K562 (cell line): ENCODE data around the gene BICDL1. TPM values are rescaled to one million over a fixed set of nuclear protein-coding genes. Genes with fewer than 3 reads are reported as not detected.

Experiments used
- ATAC-seq: fragments of 200-7000 bp; cut with Tn5 transposase; 3 replicates; pipeline ENCODE4 v1.9.1; 2020; ENCODE audit warnings: moderate library complexity
- BruUV-seq: library from RNA; stranded (reverse); fragments of 400-500 nt; replicated peaks from 2 replicates; lab custom pipeline; 2021; lab: Mats Ljungman, UMichigan
- CTCF ChIA-PET: fragments of 300-600 bp; formaldehyde crosslinking; extraction: SDS; loops from one replicate; lab custom pipeline; 2021; ENCODE audit warnings: low intra/inter-chr PET ratio; lab: Yijun Ruan, JAX
- POLR2A ChIA-PET: fragments of 300-600, 350-650 bp; sonication (Branson Sonifier 250); formaldehyde crosslinking; extraction: SDS; loops from one replicate; lab custom pipeline; 2021; ENCODE audit warnings: antibody characterized with exemption, inconsistent platforms; lab: Yijun Ruan, JAX
- DNase-seq, 4 experiments: peaks; one replicate each; pipeline versions ENCODE4 v3.0.0 to v3.0.0-alpha.2; 2011 to 2018; ENCODE audit warnings: low spot score in 3 of 4, mixed read lengths in 3 of 4; ENCODE audit errors: extremely low read depth in 1 of 4
- FAIRE-seq: peaks from 2 replicates; lab custom pipeline; 2011; peaks lifted over from hg19 to GRCh38; lab: Jason Lieb, UNC
- H2AFZ ChIP-seq: 2 replicates; pipeline ENCODE4 v1.6.0; 2011; ENCODE audit warnings: low read depth, low read length, control low read depth, inconsistent platforms
- H3K27ac ChIP-seq: fragments of 200-600 bp; 3 replicates; pipeline ENCODE4 v1.8.0; 2011; ENCODE audit warnings: low read depth, mild to moderate bottlenecking, control low read depth, inconsistent platforms, low read length, moderate library complexity, mixed read lengths; ENCODE audit errors: extremely low read depth
- H3K27me3 ChIP-seq, 2 experiments: fragments of 300-600 bp in 1 of 2; 2 replicates in 1 of 2; 3 replicates in 1 of 2; pipeline versions ENCODE4 v1.6.0 to v1.8.0; 2011; ENCODE audit warnings: inconsistent platforms in 2 of 2, low read length in 2 of 2, mild to moderate bottlenecking in 1 of 2, mixed read lengths in 1 of 2, moderate library complexity in 1 of 2; ENCODE audit not compliant: control insufficient read depth in 2 of 2, insufficient read depth in 2 of 2
- H3K36me3 ChIP-seq: fragments of 300-600 bp; 3 replicates; pipeline ENCODE4 v1.8.0; 2011; ENCODE audit warnings: mild to moderate bottlenecking, low read length, inconsistent platforms; ENCODE audit not compliant: control insufficient read depth, insufficient read depth
- H3K4me1 ChIP-seq, 2 experiments: fragments of 200-600 bp in 1 of 2; replicated peaks in 1 of 2; 2 replicates in 1 of 2; 3 replicates in 1 of 2; pipeline versions ENCODE4 v1.5.1 to v1.8.0; 2011; ENCODE audit warnings: inconsistent platforms in 2 of 2, low read length in 2 of 2, mild to moderate bottlenecking in 1 of 2, mixed read lengths in 1 of 2, moderate library complexity in 1 of 2; ENCODE audit not compliant: control insufficient read depth in 2 of 2, insufficient read depth in 2 of 2
- H3K4me2 ChIP-seq: 2 replicates; pipeline ENCODE4 v1.6.1; 2011; ENCODE audit warnings: low read length, control low read depth, inconsistent platforms, mixed read lengths; ENCODE audit not compliant: insufficient read depth
- H3K4me3 ChIP-seq: fragments of 200-600 bp; sonication (generic), shearing (Covaris generic); 2 replicates; pipeline ENCODE4 v1.5.1; 2016; ENCODE audit warnings: control low read depth, inconsistent platforms
- H3K79me2 ChIP-seq: fragments of 200-600 bp; 3 replicates; pipeline ENCODE4 v1.8.0; 2011; ENCODE audit warnings: low read length, inconsistent platforms; ENCODE audit not compliant: control insufficient read depth, insufficient read depth
- H3K9ac ChIP-seq, 2 experiments: 2 replicates each; pipeline versions ENCODE4 v1.6.0 to v1.6.1; 2011; ENCODE audit warnings: low read depth in 2 of 2, low read length in 2 of 2, control low read depth in 1 of 2, inconsistent platforms in 1 of 2, mild to moderate bottlenecking in 1 of 2, mixed read lengths in 1 of 2; ENCODE audit not compliant: insufficient read depth in 1 of 2
- H3K9me1 ChIP-seq: one replicate; pipeline ENCODE4 v1.6.0; 2011; ENCODE audit warnings: inconsistent platforms, mild to moderate bottlenecking, low read length, moderate library complexity; ENCODE audit not compliant: control insufficient read depth, insufficient read depth
- H3K9me3 ChIP-seq: replicated peaks from 2 replicates; pipeline ENCODE4 v1.5.1; 2011; ENCODE audit warnings: low read depth, low read length, inconsistent platforms; ENCODE audit not compliant: control insufficient read depth, insufficient read depth
- H4K20me1 ChIP-seq: replicated peaks from 2 replicates; pipeline ENCODE4 v1.6.1; 2011; ENCODE audit warnings: low read length, inconsistent platforms, mixed read lengths; ENCODE audit not compliant: control insufficient read depth, insufficient read depth
- CTBP1 ChIP-seq: fragments of 450-650 bp; IDR thresholded peaks from 2 replicates; pipeline ENCODE4 v1.6.1; 2016; ENCODE audit warnings: borderline replicate concordance
- KAT8 ChIP-seq: fragments of 450-650 bp; IDR thresholded peaks from 2 replicates; pipeline ENCODE4 v1.6.1; 2016; ENCODE audit warnings: low read depth, mild to moderate bottlenecking
- MCM7 ChIP-seq, 2 experiments: fragments of 450-650 bp; IDR thresholded peaks; 2 replicates each; pipeline ENCODE4 v1.6.1; 2016 to 2018
- NR2C2 ChIP-seq, 2 experiments: fragments of 200-800 bp in 1 of 2; sonication (Bioruptor generic) in 1 of 2; sonication (generic) in 1 of 2; formaldehyde crosslinking in 1 of 2; IDR thresholded peaks; 2 replicates each; pipeline versions ENCODE4 v1.6.1 to v1.8.0; 2016 to 2022; ENCODE audit warnings: mild to moderate bottlenecking in 1 of 2, missing compliant biosample characterization in 1 of 2, missing genetic modification characterization in 1 of 2, missing genetic modification reagents in 1 of 2
- TEAD4 ChIP-seq, 2 experiments: sonication (generic) in 1 of 2; formaldehyde crosslinking in 1 of 2; IDR thresholded peaks; 2 replicates each; pipeline versions ENCODE4 v1.6.1 to v1.8.0; 2012 to 2022; ENCODE audit warnings: borderline replicate concordance in 1 of 2, inconsistent platforms in 1 of 2, low read length in 1 of 2, mild to moderate bottlenecking in 1 of 2, missing genetic modification reagents in 1 of 2
- U2AF2 ChIP-seq: fragments of 200-400 bp; formaldehyde crosslinking; optimal IDR thresholded peaks from 2 replicates; pipeline ENCODE3; 2017; ENCODE audit warnings: low read depth, mild to moderate bottlenecking, low read length
- ZNF12 ChIP-seq: sonication (generic); formaldehyde crosslinking; IDR thresholded peaks from 2 replicates; pipeline ENCODE4 v1.4.0; 2020; ENCODE audit warnings: mild to moderate bottlenecking, missing genetic modification reagents
- ZNF644 ChIP-seq: fragments of 200-800 bp; sonication (Bioruptor generic); IDR thresholded peaks from 2 replicates; pipeline ENCODE4 v1.6.1; 2016; ENCODE audit warnings: low read depth, missing genetic modification characterization, missing compliant biosample characterization
- WGBS: fragments of 100-300 bp; shearing (Covaris generic); methylation state at CpG from one replicate; pipeline ENCODE4 v1.1.6; 2016; ENCODE audit warnings: low coverage, mixed read lengths; ENCODE audit not compliant: insufficient coverage; ENCODE audit errors: missing lambda C conversion rate; 5-methylcytosine and 5-hydroxymethylcytosine counted together
- in situ Hi-C: fragments of 300-500 bp; cut with MboI; formaldehyde crosslinking; loops from 4 replicates; pipeline ENCODE4 v1.15.0; 2018; ENCODE audit warnings: inconsistent platforms, mixed read lengths
- intact Hi-C: fragments of 100-400 bp; cut with micrococcal nuclease; formaldehyde crosslinking; loops from 2 replicates; pipeline ENCODE4 v1.14.2; 2022
- polyA plus RNA-seq, 8 experiments: library from polyadenylated mRNA; depleted of rRNA in 4 of 8; stranded (reverse) in 5 of 8; unstranded in 3 of 8; fragments of >200 nt; fragmentation: Nextera tagmentation in 2 of 8; fragmentation: Illumina TruSeq in 1 of 8; extraction: Ambion mirVana in 2 of 8; extraction: Trizol in 1 of 8; gene quantifications; 2 replicates each; pipeline versions ENCODE4 v1.2.1 to v1.2.3, GENCODE V29; 2011 to 2014; ENCODE audit warnings: inconsistent platforms in 1 of 8, missing spikeins in 1 of 8
- total RNA-seq, 7 experiments: library from RNA; depleted of rRNA in 6 of 7; stranded (reverse); fragments of >200 nt in 6 of 7; fragmentation: Illumina TruSeq in 2 of 7; extraction: Trizol in 2 of 7; gene quantifications; 2 replicates each; pipeline versions ENCODE4 v1.2.1 to v1.2.3, GENCODE V29; 2011 to 2021; ENCODE audit warnings: low replicate concordance in 1 of 7
- TF ChIP-seq, protein P1 (sequence below): fragments of 450-650 bp; formaldehyde crosslinking; IDR thresholded peaks from 2 replicates; pipeline ENCODE4 v1.4.0; 2022; ENCODE audit warnings: missing genetic modification characterization
- TF ChIP-seq, protein P2 (sequence below): fragments of 200-800 bp; sonication (Bioruptor generic); IDR thresholded peaks from 2 replicates; pipeline ENCODE4 v1.6.1; 2017; ENCODE audit warnings: missing genetic modification characterization, missing compliant biosample characterization

BICDL1 gene
- total and polyA plus RNA-seq, 9 of the 15 experiments (the other 6 are each of a cell fraction or from before 2014, with no cell fraction given), result 0.06 to 2.0 (median 0.58) TPM

DNA sequence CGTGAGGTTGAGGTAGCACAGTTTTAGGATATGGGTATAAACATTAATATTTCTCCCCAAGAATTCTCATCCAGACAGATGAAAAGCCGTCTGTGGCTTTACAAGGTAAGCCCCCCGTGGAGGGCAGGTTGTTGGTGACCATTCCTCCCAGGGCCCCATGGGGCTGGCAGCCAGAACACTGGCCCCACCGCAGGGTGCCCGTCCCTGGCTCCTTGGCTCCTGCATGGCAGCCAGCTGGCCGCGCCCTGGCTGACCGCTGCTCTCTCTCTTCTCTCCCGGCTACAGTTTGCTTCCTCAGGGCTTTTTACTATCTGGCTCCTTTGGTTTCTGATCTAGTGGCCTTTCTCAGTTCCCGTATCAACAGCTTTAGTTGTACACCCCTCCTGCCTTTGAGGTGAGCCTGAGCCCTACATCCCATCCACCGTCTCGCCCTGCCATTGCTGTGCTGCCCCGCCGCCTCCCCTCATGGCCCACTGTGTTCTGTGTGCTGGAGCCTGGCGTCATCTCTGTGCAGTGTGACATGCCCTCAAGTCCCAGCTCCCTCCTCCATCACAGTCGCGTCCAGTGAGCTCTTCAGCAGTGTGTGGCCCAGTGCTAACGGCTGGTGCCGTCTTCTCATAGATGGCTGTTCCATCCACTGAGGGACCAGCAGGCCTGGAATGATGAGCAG is 101.7 kb downstream of the BICDL1 start:
- H3K4me2 ChIP-seq, result no peak overlapping the region
- H3K79me2 ChIP-seq, result no peaks in the 10 kb centered on the region
- ChIA-PET CTCF (interaction anchor here (0.6 kb wide), 1 partner anchor 1721 kb away, joined by 3 read pairs; no protein-coding TSS in a partner anchor), POLR2A (interaction anchor here (0.6 to 1.8 kb wide), 3 partner anchors 14 to 1489 kb away, joined by 3 to 7 read pairs (median 3); no protein-coding TSS in a partner anchor)
- intact Hi-C loops (no loop called here), in situ Hi-C loops (no loop called here)
- peaks cover 6% of the 10 kb centered on the region for H4K20me1 ChIP-seq
- no peak overlapping the region for H3K4me3 ChIP-seq
- no peaks in the 10 kb centered on the region for H3K27me3 ChIP-seq
- H3K9ac ChIP-seq, result no peak overlapping the region; a peak in 1 of 4 replicates
- no peak overlapping the region for H3K27ac ChIP-seq
- BruUV-seq, result no TSS peak
- no peaks in the 10 kb centered on the region for H3K9me1 ChIP-seq
- no peak overlapping the region for H2AFZ ChIP-seq
- no peaks in the 10 kb centered on the region for H3K9me3 ChIP-seq
- DNase-seq (no peak), FAIRE-seq (no peak), ATAC-seq (no peak)
- peaks cover 15 to 48% of the 10 kb centered on the region in 2 experiments; a peak in 3 of 5 replicates for H3K4me1 ChIP-seq
- peaks cover 19% of the 10 kb centered on the region; the same call in 1 of the 3 replicates for H3K36me3 ChIP-seq
- WGBS, result 61% methylated on average over 17 of the region's 19 CpGs
- TF ChIP-seq ZNF644, result no peak
- no peak for TF ChIP-seq CTBP1
- TF ChIP-seq, protein P1, sequence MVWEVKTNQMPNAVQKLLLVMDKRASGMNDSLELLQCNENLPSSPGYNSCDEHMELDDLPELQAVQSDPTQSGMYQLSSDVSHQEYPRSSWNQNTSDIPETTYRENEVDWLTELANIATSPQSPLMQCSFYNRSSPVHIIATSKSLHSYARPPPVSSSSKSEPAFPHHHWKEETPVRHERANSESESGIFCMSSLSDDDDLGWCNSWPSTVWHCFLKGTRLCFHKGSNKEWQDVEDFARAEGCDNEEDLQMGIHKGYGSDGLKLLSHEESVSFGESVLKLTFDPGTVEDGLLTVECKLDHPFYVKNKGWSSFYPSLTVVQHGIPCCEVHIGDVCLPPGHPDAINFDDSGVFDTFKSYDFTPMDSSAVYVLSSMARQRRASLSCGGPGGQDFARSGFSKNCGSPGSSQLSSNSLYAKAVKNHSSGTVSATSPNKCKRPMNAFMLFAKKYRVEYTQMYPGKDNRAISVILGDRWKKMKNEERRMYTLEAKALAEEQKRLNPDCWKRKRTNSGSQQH (CRISPR knock-in tag), result no peak
- no peak for TF ChIP-seq TEAD4 (IDR thresholded peaks at IDR 0.05; ENCODE audit: low read length)
- no peak for TF ChIP-seq TEAD4 (CRISPR knock-in tag; IDR thresholded peaks at IDR 0.05; ENCODE audit: borderline replicate concordance)
- no peak for TF ChIP-seq NR2C2 (CRISPR knock-in tag; IDR thresholded peaks at IDR 0.05)
- no peak for TF ChIP-seq NR2C2 (tag; IDR thresholded peaks at IDR 0.05)
- TF ChIP-seq MCM7 (IDR thresholded peaks at IDR 0.05), result no peak
- no peak for TF ChIP-seq U2AF2
- TF ChIP-seq KAT8, result no peak
- TF ChIP-seq, protein P2, sequence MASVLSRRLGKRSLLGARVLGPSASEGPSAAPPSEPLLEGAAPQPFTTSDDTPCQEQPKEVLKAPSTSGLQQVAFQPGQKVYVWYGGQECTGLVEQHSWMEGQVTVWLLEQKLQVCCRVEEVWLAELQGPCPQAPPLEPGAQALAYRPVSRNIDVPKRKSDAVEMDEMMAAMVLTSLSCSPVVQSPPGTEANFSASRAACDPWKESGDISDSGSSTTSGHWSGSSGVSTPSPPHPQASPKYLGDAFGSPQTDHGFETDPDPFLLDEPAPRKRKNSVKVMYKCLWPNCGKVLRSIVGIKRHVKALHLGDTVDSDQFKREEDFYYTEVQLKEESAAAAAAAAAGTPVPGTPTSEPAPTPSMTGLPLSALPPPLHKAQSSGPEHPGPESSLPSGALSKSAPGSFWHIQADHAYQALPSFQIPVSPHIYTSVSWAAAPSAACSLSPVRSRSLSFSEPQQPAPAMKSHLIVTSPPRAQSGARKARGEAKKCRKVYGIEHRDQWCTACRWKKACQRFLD, result no peak
- no peak for TF ChIP-seq ZNF12 (CRISPR knock-in tag)
